HUDEP-2 (cell line): Measurements from ENCODE around the gene MISP3.

ENCODE experiments used
- DNase-seq, 76 experiments: peaks; one replicate each; lab custom pipeline; 2025; ENCODE audit not compliant: unreplicated experiment in 76 of 76; lab: John Stamatoyannopoulos, UW

The MISP3 gene

DNA sequence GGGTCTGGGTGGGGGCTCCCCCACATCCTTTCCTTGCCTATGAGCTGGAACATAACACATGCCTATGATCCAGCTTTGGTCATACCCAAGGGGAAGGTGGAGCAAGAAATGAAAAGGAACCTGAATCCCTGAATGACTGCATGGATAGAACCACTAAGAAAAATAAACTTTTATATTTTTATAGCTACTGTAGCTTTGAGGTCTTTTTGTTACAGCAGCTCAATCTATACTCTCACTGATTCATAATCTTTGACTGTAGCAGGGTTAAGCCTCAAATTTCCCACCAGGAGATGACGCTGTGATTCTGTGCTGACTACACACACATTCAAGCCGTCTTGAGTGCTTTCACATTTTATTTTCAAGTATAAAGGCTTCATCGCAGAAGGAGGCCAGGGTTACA is 19.6 kb upstream of the MISP3 start:
- DNase-seq, result no peak

DNA sequence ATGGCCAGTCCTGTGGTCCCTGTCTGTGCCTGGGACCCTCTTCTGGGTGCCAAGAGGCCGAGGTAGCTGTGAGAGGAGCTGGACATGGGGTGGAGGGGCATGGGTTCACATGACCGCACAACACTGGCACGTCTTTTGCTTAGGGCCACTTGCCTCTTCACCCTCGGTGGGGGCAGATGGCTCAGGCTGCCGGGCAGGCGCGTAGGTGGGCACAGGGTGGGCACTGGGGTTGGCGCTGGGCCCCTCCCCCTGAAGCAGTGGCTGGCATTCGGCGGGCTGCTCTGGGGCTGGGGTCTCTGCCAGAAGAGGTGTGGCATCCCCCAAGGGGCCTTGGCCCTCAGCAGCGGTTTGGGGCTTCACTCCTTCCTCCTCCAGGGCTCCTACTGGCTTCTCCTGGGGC is 19.1 kb upstream of the MISP3 start:
- no peak for DNase-seq

DNA sequence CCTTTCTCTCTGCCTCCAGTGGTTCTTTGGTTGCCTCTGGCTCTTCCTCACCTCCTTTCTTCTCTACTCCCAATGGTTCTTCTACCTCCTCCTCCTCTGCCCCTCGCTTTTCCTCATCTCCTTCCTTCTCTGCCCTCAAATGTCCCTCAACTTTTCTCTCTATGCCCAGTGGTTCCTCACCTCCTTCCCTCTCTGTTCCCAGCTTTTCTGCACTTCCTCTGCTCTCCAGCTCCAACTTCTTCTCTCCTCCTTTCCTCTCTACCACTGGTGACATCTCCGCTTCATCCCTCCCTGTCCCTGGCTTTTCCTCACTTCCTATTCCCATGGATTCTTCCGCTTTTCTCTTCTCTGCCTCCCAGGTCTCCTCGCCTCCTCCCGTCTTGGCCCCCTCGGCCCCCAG is 18.5 kb upstream of the MISP3 start:
- DNase-seq, result no peak

DNA sequence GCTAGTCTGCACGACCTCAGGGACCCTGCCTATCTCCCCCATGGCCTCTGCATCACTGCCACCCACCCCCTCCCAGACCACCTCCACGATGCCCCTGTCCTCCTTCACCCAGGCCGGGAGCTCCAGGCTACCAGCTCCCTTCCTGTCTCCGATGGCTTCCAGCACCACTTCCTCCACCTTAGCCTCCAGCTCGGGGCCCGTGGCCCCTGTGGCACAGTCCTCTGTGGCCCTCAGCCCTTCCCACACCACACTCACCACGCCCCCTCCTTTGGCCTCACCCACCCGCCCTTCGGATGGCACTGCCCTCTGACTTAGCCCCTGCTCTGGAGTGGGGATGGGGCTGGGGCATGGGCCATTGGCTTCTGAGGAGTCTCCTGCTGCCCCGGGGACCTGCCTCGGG is 17.9 kb upstream of the MISP3 start:
- no peak for DNase-seq

DNA sequence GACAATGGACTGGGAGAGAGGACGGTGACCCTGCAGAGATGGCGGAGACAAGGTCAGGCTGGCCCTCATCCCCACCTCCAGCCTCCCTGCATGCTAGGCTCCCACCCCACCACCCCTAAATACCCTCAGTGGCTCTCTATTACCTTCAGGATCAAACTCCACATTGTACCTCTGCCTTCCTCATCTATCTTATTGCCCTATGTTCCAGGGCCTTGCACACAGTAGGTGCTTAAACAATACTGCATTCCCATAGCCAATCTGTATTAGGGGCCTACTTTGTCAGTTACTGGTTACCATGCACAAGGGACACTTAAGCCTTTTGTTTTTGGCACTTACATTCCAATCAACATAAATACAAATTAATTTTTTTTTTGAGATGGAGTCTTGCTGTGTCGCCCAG is 17.2 kb upstream of the MISP3 start:
- DNase-seq, result no peak

DNA sequence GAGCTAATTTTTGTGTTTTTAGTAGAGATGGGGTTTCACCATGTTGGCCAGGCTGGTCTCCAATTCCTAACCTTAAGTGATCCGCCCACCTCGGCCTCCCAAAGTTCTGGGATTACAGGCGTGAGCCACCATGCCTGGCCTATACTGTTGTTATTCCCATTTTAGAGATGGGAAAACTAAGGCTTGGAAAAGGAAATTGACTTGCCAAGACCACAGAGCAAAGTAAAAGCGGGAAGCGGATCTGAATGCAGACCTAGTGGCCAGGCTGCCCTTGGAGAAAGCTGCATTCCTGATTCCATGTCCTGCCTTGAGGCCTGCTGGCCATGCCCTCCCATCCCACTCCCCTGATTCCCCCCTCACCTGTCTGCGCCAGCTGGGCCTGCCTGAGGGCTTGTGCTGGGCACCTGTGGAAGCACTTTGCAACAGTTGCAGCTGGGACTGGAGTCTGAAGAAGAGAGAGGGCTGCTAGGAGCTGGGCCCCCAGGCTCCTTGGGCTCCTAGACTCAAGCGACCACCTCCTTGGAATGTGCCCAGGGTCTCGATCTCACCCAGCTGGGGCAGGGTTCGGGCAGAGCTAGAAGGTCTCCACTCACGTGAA is 16.4 kb upstream of the MISP3 start:
- no peak for DNase-seq

DNA sequence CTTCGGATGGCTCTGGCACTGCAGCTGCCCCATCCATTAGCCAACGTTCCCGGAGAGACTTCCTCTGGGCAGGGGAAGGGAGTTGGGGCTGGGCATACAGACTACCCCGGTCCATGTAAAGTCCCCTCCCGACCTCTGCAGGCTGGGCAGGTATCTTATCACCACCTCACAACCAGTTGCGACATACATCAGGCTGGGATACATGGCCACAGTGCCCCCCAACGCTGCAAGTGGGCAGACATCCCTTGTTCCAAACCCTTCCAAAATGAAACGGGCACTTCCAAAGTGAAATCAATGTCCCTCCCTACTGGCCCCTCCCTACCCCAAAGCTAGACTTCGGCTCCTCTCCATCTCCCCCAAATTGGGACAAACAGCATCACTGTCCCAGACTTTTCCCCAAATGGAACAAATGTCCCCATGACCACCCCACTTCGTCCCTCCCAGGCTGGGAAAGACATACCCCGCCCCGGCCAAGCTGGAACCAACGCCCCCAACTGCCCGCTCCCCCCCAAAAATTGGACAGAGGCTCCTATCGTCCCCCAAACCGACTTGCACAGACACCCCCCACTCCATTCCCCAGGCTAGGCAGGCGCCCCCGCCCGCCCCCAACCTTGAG is 15.7 kb upstream of the MISP3 start:
- no peak for DNase-seq

DNA sequence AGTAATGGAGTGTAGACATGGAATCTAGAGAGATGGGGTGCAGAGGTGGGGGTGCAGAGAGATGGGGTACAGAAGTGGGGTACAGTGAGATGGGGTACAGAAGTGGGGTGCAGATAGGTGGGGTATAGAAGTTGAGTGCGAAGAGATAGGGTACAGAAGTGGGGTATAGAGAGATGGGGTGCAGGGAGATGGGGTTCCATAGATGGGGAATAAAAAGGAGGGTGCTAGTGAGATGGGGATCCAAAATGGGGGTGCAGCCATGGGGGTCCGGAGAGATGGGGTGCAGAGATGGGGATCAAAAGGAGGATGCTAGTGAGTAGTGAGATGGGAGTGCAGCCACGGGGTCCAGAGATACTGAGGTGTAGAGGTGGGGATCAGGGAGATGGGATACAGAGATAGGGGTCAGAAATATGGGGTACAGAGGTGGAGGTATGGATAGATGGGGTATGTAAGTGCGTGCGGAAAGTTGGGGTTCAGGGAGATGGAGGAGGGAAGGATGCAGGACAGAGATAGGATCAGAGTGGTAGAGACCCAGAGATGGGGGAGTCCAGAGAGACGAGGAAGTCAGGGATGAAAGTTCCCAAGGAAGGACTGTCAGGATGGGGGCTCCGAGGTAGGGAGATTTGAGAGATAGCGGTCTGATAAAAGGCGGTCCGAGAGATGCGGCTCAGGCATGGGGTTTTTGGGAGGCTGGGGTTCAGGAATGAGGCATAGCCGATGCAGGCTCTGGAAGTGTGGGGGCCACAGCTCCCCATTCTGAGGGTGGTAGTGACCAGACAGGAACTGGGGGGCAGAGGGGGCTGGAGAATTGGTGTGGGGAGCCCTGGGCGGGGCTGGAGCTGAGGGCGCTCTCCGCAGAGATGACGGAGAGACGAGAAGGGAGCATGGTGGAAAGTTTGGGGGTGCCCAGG is 14.1 kb upstream of the MISP3 start:
- peak in 1 of 76 experiments; percentile 17 for DNase-seq

DNA sequence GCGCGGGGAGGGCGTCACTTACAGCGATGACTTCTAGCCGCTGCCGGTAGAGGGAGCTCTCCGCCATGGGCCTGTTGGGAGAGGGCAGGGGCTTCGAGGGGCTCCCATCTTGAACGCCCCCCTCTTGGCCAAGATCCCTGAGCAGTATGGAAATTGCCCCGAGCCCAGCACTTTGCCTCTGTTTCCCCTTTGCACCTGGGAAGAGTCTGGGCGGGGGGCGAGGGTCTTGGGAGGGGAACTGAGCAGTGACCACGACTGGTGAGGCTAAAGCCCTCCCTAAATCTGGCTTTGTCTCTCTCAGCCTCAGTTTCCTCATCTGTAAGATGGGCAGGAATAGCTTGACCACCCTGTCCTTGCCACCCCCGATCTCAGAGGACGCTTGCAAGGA is 13.5 kb upstream of the MISP3 start:
- peak in 27 of 76 experiments; percentile 13 to 58 (median 33) for DNase-seq

DNA sequence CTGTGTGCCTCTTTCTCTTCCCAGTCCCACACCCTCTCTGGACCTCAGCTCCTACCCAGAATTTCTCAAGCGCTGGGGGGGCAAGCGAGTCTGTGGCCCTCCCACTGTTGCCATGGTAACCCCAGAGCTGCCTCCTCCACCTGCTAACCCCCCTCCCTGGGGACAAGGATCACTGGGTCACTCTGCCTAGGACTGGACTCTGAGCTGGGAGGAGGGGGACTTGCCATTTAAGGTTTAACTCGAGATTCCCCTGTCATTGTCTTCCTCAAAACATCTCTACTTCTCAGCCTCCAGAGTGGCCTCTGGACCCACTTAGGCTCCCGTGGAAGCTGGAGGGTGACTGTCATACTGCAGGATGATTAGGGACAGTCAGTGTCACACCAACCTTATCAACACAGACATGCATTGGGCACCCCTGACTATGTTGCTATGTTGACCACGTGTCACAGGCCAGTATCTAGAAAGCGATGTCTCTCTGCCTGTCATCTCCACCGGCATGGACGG is 12.9 kb upstream of the MISP3 start:
- DNase-seq, result peak in 51 of 76 experiments; percentile 11 to 88 (median 57)

DNA sequence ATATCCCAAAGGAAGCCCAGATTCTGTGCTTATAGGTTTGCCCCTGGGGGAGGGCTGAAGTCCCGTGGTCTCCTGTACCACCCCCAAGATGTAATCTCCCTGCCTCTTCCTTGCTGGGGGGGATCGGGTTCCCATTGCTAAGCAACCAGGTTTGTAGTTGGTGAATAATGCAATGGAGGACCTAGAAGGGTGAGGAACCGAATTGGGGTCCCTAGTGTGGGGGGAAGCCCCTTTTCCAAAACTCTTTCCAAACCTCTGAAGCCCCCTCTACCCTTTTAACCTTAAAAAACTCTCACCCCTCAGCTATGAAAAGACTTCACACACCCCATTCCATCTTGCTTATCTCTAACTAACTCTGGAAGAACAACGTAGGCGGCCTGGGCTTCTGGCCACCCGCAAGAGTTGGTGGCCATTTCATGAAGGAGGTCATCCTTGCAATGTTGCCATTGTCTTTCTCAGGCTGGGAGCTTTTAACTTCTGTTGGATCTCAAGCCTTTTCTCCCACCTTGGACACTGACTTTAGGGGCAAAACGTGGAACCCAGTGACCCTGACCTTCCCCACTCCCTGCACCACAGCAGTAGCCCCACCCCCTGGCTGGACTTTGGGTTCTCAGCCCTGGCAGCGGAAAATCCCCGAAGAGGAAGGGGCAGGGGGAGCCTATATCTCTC is 11.4 kb upstream of the MISP3 start:
- DNase-seq, result peak in 12 of 76 experiments; percentile 8 to 59 (median 28)

DNA sequence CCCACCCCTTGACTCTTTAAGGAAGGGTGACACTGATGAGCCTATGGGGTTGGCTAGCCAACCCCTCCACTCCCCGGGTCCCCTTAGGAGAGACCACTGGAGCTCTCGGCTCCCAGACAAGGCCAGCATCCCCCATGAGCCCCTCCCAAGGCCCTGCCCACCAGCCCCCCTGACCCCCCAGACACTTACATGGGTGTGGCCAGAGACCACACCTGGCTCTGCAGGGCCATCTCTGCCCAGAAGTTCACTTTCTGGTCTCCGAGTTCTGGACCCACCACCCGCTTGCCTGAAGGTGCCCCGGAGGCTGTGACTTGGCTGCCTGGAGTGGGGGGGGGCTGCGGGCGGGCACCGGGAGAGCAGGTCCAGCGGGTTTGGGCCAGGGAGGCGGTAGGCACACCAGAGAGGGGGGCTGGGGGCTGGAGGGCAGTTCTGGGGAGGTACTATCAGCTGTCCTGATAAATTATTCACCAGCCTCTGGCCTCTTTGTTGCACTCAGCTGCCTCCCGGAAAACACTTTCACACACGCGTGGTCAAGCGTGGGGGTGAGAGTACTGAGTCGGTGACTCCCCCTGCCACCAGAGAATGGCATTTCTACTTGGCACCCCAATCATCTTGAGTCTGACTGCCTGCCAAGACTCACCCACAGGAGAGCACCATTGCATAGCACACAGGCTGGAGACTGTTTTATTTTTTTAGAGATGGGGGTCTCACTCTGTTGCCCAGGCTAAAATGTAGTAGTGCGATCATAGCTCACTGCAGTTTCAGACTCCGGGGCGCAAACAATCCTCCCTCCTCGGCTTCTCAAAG is 10.6 kb upstream of the MISP3 start, which contains the start of gene PALM3:
Gene PALM3 (minus strand): TSS at position 326 of the 807 bp plus-strand sequence. CDS start 96 bp downstream, at position 230.
- DNase-seq, result peak in 2 of 76 experiments; percentile 23 to 35

DNA sequence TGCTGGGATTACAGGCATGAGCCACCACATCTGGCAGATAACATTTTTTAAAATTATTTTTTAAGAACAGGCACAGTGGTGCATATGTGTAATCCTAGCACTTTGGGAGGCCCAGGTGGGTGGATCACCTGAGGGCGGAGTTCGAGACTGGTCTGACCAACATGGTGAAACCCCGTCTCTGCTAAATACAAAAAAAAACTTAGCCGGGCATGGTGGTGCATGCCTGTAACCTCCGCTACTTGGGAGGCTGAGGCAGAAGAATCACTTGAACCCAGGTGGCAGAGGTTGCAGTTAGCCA is 10.1 kb upstream of the MISP3 start:
- no peak for DNase-seq

DNA sequence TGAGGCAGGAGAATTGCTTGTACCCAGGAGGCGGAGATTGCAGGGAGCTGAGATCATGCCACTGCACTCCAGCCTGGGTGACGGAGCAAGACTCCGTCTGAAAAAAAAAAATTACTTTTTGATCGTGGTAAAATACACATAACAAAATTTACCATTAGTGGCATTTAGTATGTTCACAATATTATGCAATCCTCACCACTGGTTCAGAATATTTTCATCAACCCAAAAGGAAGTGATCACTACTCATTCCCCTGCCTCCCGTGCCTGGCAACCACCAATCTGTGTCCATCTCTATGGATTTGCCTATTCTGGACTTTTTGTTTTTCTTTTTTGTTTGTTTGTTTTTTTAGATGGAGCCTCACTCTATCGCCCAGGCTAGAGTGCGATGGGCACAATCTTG is 9.5 kb upstream of the MISP3 start:
- DNase-seq, result no peak

DNA sequence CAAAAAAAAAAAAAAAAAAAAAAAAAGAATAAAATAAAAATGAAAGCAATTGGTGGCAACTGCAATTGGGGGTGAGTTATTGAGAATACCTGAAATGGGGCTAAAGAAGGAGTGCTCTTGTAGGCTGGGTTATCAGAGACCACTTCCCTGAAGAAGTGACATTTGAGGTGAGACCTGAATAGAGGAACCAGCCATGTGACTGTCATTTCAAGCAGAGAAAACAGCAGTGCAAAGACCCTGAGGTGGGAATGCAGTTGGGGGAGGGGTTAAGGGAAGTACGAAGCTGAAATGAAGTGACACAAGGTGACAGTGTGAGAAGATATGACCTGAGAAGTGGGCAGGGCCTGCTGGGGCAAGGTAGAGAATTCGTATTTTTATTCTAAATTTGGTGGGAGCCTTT is 6.5 kb upstream of the MISP3 start:
- no peak for DNase-seq

DNA sequence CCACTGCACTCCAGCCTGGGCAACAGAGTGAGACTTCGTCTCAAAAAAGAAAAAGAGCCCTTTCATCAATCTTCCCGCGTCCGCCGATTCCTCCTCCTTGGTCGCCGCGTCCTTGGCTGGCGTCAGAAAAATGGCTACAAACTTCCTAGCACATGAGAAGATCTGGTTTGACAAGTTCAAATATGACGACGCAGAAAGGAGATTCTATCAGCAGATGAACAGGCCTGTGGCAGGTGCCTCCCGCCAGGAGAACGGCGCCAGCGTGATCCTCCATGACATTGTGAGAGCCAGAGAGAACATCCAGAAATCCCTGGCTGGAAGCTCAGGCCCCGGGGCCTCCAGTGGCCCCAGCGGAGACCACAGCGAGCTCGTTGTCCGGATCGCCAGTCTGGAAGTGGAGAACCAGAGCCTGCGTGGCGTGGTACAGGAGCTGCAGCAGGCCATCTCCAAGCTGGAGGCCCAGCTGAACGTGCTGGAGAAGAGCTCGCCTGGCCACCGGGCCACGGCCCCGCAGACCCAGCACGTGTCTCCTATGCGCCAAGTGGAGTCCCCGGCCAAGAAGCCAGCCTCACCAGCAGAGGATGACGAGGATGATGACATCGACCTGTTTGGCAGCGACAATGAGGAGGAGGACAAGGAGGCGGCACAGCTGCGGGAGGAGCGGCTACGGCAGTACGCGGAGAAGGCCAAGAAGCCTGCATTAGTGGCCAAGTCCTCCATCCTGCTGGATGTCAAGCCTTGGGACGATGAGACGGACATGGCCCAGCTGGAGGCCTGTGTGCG is 2.1 kb upstream of the MISP3 start:
- DNase-seq, result no peak

DNA sequence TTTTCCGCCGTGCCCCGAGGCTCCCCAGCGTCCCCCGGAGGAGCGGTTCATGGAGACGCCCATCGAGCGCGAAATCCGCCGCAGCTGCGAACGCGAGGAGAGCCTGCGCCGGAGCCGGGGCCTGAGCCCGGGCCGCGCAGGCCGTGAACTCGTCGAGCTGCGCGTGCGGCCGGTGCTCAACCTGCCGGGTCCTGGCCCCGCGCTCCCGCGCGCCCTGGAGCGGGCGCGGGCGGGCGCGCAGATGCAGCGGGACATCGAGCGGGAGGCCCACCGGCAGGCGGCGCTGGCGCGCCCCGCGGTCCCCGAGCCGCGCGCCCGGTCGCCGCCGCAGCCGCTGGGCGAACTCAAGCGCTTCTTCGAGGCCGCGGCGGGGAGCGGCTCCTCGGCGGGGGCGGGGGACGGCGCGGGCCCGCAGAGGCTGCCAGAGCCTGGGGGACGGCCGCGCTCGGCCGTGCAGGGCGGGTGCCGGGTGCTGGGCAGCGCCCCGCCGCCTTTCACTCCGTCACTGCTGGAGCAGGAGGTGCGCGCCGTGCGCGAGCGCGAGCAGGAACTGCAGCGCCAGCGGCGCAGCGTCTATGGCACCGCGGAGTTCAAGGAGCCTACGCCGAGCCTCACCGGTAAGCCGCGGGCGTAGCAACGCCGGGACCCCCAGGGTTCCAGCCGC is 807 bp downstream of the MISP3 start:
- DNase-seq, result peak in 69 of 76 experiments; percentile 42 to 89 (median 75)

DNA sequence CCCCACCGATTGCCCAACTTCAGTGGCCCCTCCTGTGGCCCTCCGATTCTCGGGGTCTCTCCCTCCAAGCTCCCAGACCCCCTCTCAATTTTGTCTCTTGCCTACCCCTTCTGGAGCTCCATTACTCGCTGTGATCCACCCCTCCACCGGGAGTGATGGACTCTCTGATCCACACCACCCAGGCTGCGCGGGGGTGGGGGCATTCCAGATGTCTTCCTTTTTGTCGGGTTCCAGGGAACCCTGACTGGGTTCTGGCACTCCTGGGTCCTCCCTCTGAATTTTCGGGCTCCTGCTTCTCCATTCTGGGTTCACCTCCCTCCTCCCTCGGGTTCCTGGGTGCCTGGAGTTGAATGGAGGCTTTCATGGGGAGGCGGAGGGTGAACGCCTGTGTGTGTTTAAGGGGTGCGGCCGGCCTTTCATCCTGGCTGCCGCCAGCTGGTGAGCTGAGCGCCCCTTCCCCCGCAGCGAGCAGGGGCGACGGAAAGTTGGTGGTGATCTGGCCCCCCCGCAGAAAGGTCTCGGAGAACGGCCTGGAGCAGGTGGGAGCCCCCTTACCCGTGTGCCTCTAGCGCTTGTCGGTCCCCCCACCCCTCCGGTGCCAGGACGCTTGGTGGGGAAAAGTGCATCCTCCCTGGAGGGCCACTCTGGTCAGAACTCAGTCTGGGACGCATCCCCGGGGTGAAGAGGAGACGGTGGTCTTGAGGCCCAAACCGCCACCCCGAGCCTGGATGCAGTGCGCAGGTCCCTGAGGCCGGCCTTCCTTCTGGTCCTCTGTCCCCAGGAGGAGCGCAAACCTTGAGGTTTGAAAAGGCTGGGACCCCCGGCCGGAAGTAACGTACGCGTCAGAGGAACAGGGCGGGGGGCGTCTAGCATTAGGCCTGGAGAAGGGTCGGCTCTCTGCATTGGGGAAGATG is 1.6 kb downstream of the MISP3 start:
- DNase-seq, result peak in 32 of 76 experiments; percentile 28 to 95 (median 57)
